ENCODE measurements around the gene HNRNPM.

Gene HNRNPM

DNA sequence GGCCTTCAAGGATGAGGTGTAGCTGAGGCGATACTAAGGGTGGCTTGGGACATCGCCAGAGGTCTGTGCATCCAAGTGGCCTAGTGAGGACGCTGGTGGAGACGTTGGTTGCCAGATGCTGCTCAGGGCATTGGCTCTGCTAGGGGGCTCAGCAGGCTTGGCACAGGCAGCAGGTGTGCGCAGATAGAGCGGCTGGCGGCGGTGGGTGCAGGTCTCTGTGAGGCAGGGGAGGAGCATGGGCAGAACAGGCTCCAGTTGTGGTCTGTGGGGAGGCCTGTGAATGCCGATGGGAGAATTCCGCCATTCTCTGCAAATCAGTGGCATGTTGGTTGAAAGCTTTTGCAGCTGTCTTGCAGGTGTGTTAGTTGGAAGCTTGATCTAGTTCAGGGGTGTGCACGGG is 36.4 kb downstream of the HNRNPM start:
- H3K9me3 ChIP-seq (ENCODE audit: insufficient read depth, low read length) = no peaks in the 10 kb centered on the region
- H3K27me3 ChIP-seq (ENCODE audit: low read depth, low read length) = no peaks in the 10 kb centered on the region
- no peak overlapping the region for H2AFZ ChIP-seq (ENCODE audit: low read depth, low read length)
- TF ChIP-seq, protein P1, sequence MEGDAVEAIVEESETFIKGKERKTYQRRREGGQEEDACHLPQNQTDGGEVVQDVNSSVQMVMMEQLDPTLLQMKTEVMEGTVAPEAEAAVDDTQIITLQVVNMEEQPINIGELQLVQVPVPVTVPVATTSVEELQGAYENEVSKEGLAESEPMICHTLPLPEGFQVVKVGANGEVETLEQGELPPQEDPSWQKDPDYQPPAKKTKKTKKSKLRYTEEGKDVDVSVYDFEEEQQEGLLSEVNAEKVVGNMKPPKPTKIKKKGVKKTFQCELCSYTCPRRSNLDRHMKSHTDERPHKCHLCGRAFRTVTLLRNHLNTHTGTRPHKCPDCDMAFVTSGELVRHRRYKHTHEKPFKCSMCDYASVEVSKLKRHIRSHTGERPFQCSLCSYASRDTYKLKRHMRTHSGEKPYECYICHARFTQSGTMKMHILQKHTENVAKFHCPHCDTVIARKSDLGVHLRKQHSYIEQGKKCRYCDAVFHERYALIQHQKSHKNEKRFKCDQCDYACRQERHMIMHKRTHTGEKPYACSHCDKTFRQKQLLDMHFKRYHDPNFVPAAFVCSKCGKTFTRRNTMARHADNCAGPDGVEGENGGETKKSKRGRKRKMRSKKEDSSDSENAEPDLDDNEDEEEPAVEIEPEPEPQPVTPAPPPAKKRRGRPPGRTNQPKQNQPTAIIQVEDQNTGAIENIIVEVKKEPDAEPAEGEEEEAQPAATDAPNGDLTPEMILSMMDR (IDR thresholded peaks at IDR 0.05; ENCODE audit: low read depth, low read length) = no peak
- no peak for TF ChIP-seq EZH2phosphoT487 (IDR thresholded peaks at IDR 0.05; ENCODE audit: low read depth)
- H3K4me1 ChIP-seq (ENCODE audit: low read length) = peaks cover 19% of the 10 kb centered on the region
- H3K9ac ChIP-seq (ENCODE audit: low read length) = no peak overlapping the region
- H3K79me2 ChIP-seq (ENCODE audit: low read length) = peaks cover 98% of the 10 kb centered on the region
- H3K27ac ChIP-seq (ENCODE audit: low read length) = no peak overlapping the region
- H3K4me2 ChIP-seq (ENCODE audit: low read length) = no peak overlapping the region
- H4K20me1 ChIP-seq (ENCODE audit: insufficient read depth, low read length) = peaks cover 48% of the 10 kb centered on the region
- peaks cover 77% of the 10 kb centered on the region for H3K36me3 ChIP-seq (replicated peaks; ENCODE audit: low read depth, low read length)
- no peak overlapping the region for H3K4me3 ChIP-seq (ENCODE audit: low read length)

DNA sequence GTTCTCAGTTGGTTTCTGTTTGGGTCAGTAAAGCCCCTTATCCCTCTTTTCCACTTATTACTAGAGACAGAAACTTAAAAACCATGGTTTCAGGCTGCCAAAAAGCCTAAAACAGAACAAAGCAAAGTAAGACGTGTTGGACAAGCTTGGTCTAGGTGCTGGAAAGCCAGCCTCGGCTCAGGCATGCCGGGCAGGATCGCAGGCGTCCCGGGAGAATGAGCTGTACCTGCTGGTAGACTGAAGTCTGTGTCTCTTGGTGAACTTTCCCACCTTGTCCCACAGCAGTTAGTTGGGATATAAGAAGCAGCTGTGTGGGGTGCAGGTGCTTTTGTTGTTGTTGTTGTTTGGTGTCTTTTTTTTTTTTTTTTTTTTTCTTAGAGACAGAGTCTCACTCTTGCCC is 36.8 kb downstream of the HNRNPM start:
- H3K36me3 ChIP-seq (replicated peaks; ENCODE audit: low read depth, low read length) = peaks cover 77% of the 10 kb centered on the region
- peaks cover 47% of the 10 kb centered on the region for H4K20me1 ChIP-seq (ENCODE audit: insufficient read depth, low read length)

DNA sequence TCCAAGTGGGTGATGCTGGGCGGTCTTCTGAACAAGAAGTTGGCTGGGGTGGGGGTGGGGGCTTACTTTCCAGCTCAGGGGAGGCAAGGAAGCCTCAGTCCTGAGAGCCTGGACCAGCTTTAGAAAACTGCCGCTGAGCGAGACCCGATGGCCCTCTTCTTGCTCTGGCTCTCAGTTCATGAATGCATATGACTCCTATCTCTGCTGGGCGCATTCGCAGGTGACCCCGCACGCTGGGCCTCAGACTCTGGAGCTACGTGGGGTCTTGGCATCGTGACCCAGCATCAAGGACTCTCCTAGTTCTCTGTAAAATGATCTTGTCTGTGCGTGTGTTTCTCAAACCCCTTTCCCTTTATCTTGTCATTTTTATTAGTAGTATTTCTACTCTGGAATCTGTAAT is 37.9 kb downstream of the HNRNPM start:
- Histone ChIP-seq H3K9me3 (ENCODE audit: insufficient read depth, low read length) (no peaks in the 10 kb centered on the region), H3K36me3 (replicated peaks; ENCODE audit: low read depth, low read length) (peaks cover 73% of the 10 kb centered on the region), H3K27ac (ENCODE audit: low read length) (no peak overlapping the region), H3K27me3 (ENCODE audit: low read depth, low read length) (no peaks in the 10 kb centered on the region), H4K20me1 (ENCODE audit: insufficient read depth, low read length) (peaks cover 44% of the 10 kb centered on the region), H3K4me1 (ENCODE audit: low read length) (peaks cover 34% of the 10 kb centered on the region), H3K79me2 (ENCODE audit: low read length) (peaks cover 89% of the 10 kb centered on the region), H3K9ac (ENCODE audit: low read length) (no peak overlapping the region), H2AFZ (ENCODE audit: low read depth, low read length) (no peak overlapping the region), H3K4me2 (ENCODE audit: low read length) (no peak overlapping the region), H3K4me3 (ENCODE audit: low read length) (no peak overlapping the region)
- no peak for TF ChIP-seq EZH2phosphoT487 (IDR thresholded peaks at IDR 0.05; ENCODE audit: low read depth)
- TF ChIP-seq, protein P1 (IDR thresholded peaks at IDR 0.05; ENCODE audit: low read depth, low read length) = no peak

More for the DNA sequence above, 36.8 kb downstream of the HNRNPM start:
- H3K4me3 ChIP-seq (ENCODE audit: low read length) = no peak overlapping the region
- no peak overlapping the region for H3K4me2 ChIP-seq (ENCODE audit: low read length)
- no peak overlapping the region for H2AFZ ChIP-seq (ENCODE audit: low read depth, low read length)
- no peak overlapping the region for H3K9ac ChIP-seq (ENCODE audit: low read length)
- TF ChIP-seq, protein P1 (IDR thresholded peaks at IDR 0.05; ENCODE audit: low read depth, low read length) = no peak
- no peak for TF ChIP-seq EZH2phosphoT487 (IDR thresholded peaks at IDR 0.05; ENCODE audit: low read depth)
- H3K27me3 ChIP-seq (ENCODE audit: low read depth, low read length) = no peaks in the 10 kb centered on the region
- peaks cover 23% of the 10 kb centered on the region for H3K4me1 ChIP-seq (ENCODE audit: low read length)
- no peaks in the 10 kb centered on the region for H3K9me3 ChIP-seq (ENCODE audit: insufficient read depth, low read length)
- H3K27ac ChIP-seq (ENCODE audit: low read length) = no peak overlapping the region
- peaks cover 98% of the 10 kb centered on the region for H3K79me2 ChIP-seq (ENCODE audit: low read length)

DNA sequence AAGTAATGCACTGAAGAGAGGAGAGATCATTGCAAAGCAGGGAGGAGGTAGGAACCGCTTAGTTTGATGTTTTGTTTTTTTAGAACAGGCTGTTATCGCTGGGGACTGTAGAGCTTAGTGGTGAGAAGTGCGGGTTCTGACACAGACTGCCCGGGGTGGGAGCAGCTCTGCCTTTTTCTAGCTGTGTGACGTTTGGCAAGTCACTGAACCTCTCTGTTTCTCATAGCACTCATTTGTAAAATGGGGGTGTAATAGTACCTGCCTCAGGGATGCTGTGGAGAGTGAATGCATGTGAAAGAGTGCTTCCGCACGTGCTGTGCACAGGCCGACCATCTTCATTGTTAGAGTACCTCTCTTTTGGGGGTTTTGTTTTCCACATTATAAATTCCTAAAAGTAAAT is 38.4 kb downstream of the HNRNPM start:
- H2AFZ ChIP-seq (ENCODE audit: low read depth, low read length) = no peak overlapping the region
- no peak overlapping the region for H3K9ac ChIP-seq (ENCODE audit: low read length)
- H3K4me2 ChIP-seq (ENCODE audit: low read length) = no peak overlapping the region
- peaks cover 40% of the 10 kb centered on the region for H4K20me1 ChIP-seq (ENCODE audit: insufficient read depth, low read length)
- H3K4me1 ChIP-seq (ENCODE audit: low read length) = peaks cover 39% of the 10 kb centered on the region
- H3K4me3 ChIP-seq (ENCODE audit: low read length) = no peak overlapping the region
- H3K27ac ChIP-seq (ENCODE audit: low read length) = no peak overlapping the region
- H3K79me2 ChIP-seq (ENCODE audit: low read length) = peaks cover 89% of the 10 kb centered on the region
- no peaks in the 10 kb centered on the region for H3K27me3 ChIP-seq (ENCODE audit: low read depth, low read length)
- peaks cover 73% of the 10 kb centered on the region for H3K36me3 ChIP-seq (replicated peaks; ENCODE audit: low read depth, low read length)
- H3K9me3 ChIP-seq (ENCODE audit: insufficient read depth, low read length) = no peaks in the 10 kb centered on the region
- TF ChIP-seq, protein P1 (IDR thresholded peaks at IDR 0.05; ENCODE audit: low read depth, low read length) = no peak
- TF ChIP-seq EZH2phosphoT487 (IDR thresholded peaks at IDR 0.05; ENCODE audit: low read depth) = no peak
